ENCODE data around the gene PIP5K1B.

- TF ChIP-seq POLR2AphosphoS5 (IDR thresholded peaks at IDR 0.05; ENCODE audit: borderline replicate concordance, low read depth, low read length) (no peak), EZH2 (IDR thresholded peaks at IDR 0.05) (no peak)
Measured at GRCh38 chr9:68703672-68704071, 1.4 kb upstream of the PIP5K1B start.
